Naive B cell (primary cell): Measurements from ENCODE around the gene RARRES2. TPM values are rescaled to one million over a fixed set of nuclear protein-coding genes. Genes with fewer than 3 reads are reported as not detected.

Experiments
- ATAC-seq, 2 donors: fragments of 150-1000 bp; cut with Tn5 transposase; 2 replicates each; pipeline ENCODE4 v1.10.0; 2021; ENCODE audit warnings: low read depth in 2 of 2, mild to moderate bottlenecking in 2 of 2, moderate library complexity in 2 of 2
- DNase-seq: peaks from one replicate; pipeline ENCODE4 v3.0.0; 2022
- H3K27ac Mint-ChIP-seq, 6 donors: one replicate each; pipeline ENCODE4 v1.8.0; 2020 to 2022; ENCODE audit warnings: mild to moderate bottlenecking in 6 of 6, mixed read lengths in 6 of 6, moderate library complexity in 5 of 6, inconsistent platforms in 2 of 6
- H3K27me3 Mint-ChIP-seq, 3 donors: one replicate each; pipeline ENCODE4 v1.8.0; 2021 to 2022; ENCODE audit warnings: mixed read lengths in 3 of 3, mild to moderate bottlenecking in 1 of 3
- H3K36me3 Mint-ChIP-seq, 2 donors: one replicate each; pipeline ENCODE4 v1.8.0; 2020 to 2022; ENCODE audit warnings: mixed read lengths in 2 of 2, inconsistent platforms in 1 of 2, mild to moderate bottlenecking in 1 of 2
- H3K4me1 Mint-ChIP-seq, 3 donors: one replicate each; pipeline ENCODE4 v1.8.0; 2020 to 2022; ENCODE audit warnings: mixed read lengths in 3 of 3, inconsistent platforms in 1 of 3, mild to moderate bottlenecking in 1 of 3, moderate library complexity in 1 of 3
- H3K4me3 Mint-ChIP-seq, 8 donors: one replicate each; pipeline ENCODE4 v1.8.0; 2020 to 2022; ENCODE audit warnings: mild to moderate bottlenecking in 8 of 8, mixed read lengths in 8 of 8, moderate library complexity in 8 of 8, inconsistent platforms in 2 of 8
- H3K9me3 Mint-ChIP-seq, 7 donors: one replicate each; pipeline ENCODE4 v1.8.0; 2020 to 2022; ENCODE audit warnings: mixed read lengths in 7 of 7, mild to moderate bottlenecking in 5 of 7, inconsistent platforms in 2 of 7, moderate library complexity in 1 of 7
- polyA plus RNA-seq, 6 donors: library from polyadenylated mRNA; unstranded; fragments of 300-500 nt; fragmentation: Illumina TruSeq; gene quantifications; one replicate each; pipeline ENCODE4 v1.2.3, GENCODE V29; 2021; ENCODE audit warnings: low read depth in 6 of 6

RARRES2 gene
- polyA plus RNA-seq, 6 donors from 2014 or later = not detected

DNA sequence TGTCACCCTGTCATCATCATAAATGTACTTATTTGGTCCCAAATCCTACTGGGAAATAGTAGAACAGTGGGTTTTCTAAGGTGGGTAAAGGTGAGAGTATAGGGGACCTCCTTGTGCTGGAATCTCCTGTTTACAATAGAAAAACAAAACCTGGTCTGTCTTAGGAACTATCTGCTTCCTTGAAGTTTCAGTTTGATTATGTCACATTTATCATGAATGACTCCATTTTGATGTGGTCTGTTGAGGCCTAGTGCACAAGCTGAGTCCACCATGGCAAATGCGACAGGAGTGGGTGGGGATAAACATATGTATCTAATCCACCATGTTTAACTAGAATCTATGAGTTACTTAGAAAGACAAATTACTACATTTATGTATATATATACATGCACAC is 14.2 kb upstream of the RARRES2 start:
- Mint-ChIP-seq H3K27me3 (no peaks in the 10 kb centered on the region), H3K36me3 (no peaks in the 10 kb centered on the region), H3K27ac (peak overlapping the region in 2 of 6 donors; percentile 9 to 42), H3K4me1 (peaks cover 18 to 25% (median 22%) of the 10 kb centered on the region in 3 donors), H3K4me3 (no peak overlapping the region), H3K9me3 (no peaks in the 10 kb centered on the region)
- DNase-seq (no peak), ATAC-seq (no peak)

DNA sequence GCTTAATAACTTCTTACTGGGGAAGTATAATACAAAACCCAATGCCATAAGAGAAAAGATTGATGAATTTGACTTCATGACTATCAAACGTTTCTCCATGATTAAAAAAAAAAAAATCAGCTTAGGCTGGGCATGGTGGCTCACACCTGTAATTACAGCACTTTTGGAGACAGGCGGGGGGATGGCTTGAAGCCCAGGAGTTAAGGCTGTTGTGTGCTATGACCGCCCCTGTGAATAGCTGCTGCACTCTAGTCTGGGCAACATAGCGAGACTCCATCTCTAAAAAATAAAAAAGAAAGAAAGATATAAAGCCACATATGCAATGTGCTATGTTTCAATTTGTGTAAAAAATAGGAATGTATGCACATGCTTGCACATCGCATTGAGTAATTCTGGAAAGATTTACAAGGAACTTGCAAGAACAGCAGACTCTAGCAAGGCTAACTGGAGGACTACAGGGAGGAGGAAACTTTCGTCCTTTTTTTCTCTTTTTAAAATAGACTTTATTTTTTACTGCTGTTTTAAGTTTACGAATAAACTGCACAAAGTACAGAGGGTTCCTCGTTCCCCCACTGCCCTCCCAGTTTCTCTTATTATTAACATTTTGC is 10.3 kb upstream of the RARRES2 start:
- ATAC-seq (no peak), DNase-seq (no peak)
- Mint-ChIP-seq H3K4me3 (no peak overlapping the region), H3K27me3 (peaks cover 0 to 2% (median 2%) of the 10 kb centered on the region in 3 donors), H3K27ac (no peak overlapping the region), H3K4me1 (peaks cover 0 to 5% (median 4%) of the 10 kb centered on the region in 3 donors), H3K9me3 (no peaks in the 10 kb centered on the region), H3K36me3 (peaks cover 0 to 1% of the 10 kb centered on the region in 2 donors)

DNA sequence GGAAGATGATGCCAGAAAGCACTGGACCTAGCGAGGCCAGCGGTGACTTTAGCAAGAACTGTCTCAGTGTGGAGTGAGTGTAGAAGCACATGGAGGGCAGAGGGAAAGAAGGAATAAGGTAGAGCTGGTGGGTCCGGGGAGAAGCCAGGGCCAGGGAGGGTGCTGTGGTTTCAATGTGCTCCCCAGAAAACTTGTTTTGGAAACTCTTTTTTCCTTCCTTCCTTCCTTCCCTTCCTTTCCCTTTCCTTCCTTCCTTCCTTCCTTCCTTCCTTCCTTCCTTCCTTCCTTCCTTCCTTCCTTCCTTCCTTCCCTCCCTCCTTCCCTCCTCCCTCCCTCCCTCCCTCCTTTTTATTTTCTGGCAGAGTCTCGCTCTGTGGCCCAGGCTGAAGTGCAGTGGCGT is 5.5 kb upstream of the RARRES2 start:
- peak overlapping the region in 1 of 6 donors; percentile 42 for H3K27ac Mint-ChIP-seq
- peaks cover 0 to 20% (median 10%) of the 10 kb centered on the region in 7 donors for H3K9me3 Mint-ChIP-seq
- peaks cover 0 to 4% (median 2%) of the 10 kb centered on the region in 3 donors for H3K4me1 Mint-ChIP-seq
- H3K36me3 Mint-ChIP-seq = peaks cover 0 to 15% of the 10 kb centered on the region in 2 donors
- no peak for DNase-seq
- H3K27me3 Mint-ChIP-seq = peaks cover 14 to 31% (median 30%) of the 10 kb centered on the region in 3 donors
- ATAC-seq = no peak
- H3K4me3 Mint-ChIP-seq = no peak overlapping the region

DNA sequence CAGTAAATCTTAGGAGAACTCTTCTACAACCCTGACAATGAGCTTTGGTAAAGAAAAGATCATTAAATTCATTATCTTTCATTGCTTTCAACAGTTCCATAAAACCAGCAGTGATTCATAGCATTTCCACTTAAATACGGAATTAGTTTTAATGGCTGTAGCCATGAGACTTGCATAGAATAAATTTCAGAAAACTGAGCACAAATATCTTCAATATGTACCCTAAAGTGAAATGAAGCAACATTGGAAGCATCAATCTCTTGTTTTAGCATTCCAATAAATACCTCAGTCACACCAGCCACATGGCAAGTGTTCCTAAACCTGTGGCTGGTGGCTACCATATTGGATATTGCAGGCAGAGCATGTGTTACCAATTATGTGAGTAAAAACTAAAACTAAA is 3.6 kb upstream of the RARRES2 start:
- Mint-ChIP-seq H3K4me3 (no peak overlapping the region), H3K27me3 (peaks cover 17 to 49% (median 49%) of the 10 kb centered on the region in 3 donors)

DNA sequence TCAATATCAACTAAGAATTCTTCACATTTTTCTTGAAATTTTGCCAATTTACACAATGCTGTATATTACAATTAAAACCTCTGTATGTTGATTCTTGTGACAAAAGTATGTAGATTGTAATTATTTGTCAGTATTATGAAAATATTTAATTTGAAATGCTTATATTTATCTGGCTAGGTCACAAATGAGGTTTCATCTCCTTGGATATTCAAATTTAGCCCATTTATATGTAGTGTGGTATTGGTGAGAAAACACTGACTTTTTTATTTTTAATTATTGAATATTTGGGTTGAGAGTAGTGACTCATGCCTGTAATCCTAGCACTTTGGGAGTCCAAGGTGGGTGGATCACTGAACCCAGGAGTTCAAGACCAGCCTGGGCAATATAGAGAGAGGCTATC is 2.9 kb upstream of the RARRES2 start:
- H3K4me3 Mint-ChIP-seq = no peak overlapping the region
- H3K4me1 Mint-ChIP-seq = peaks cover 12 to 21% (median 20%) of the 10 kb centered on the region in 3 donors
- peaks cover 0 to 20% (median 10%) of the 10 kb centered on the region in 7 donors for H3K9me3 Mint-ChIP-seq
- H3K27me3 Mint-ChIP-seq = peaks cover 21 to 56% (median 55%) of the 10 kb centered on the region in 3 donors
- ATAC-seq (no peak), DNase-seq (no peak)
- peaks cover 0 to 15% of the 10 kb centered on the region in 2 donors for H3K36me3 Mint-ChIP-seq
- H3K27ac Mint-ChIP-seq = peak overlapping the region in 1 of 6 donors; percentile 15

More for the DNA sequence above, 3.6 kb upstream of the RARRES2 start:
- H3K9me3 Mint-ChIP-seq = peaks cover 0 to 20% (median 10%) of the 10 kb centered on the region in 7 donors
- ATAC-seq (no peak), DNase-seq (no peak)
- H3K27ac Mint-ChIP-seq = no peak overlapping the region
- H3K36me3 Mint-ChIP-seq = peaks cover 0 to 15% of the 10 kb centered on the region in 2 donors
- peaks cover 6 to 17% (median 14%) of the 10 kb centered on the region in 3 donors for H3K4me1 Mint-ChIP-seq

DNA sequence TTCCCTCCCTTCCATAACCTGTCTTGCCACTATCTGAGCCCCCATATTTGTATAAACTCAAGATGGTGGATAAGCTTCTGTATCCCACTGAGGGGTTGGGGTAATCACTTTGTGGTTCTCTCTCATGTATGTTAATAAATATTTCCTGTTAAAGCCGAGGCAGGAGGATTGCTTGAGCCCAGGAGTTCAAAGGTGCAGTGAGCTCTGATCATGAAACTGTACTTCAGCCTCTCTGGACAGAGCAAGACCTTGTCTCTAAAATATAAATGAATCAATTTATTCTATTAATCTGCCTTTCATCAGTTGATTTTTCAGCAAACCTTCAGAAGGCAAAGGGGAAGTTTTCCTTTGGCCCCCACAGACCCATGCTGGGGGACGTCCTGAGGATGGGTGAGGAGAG is 1.8 kb upstream of the RARRES2 start:
- Mint-ChIP-seq H3K4me3 (no peak overlapping the region), H3K27me3 (peaks cover 24 to 57% (median 55%) of the 10 kb centered on the region in 3 donors), H3K36me3 (peaks cover 0 to 17% of the 10 kb centered on the region in 2 donors), H3K4me1 (peaks cover 13 to 25% (median 23%) of the 10 kb centered on the region in 3 donors), H3K27ac (peak overlapping the region in 2 of 6 donors; percentile 13 to 54), H3K9me3 (peaks cover 0 to 20% (median 10%) of the 10 kb centered on the region in 7 donors)
- ATAC-seq (no peak), DNase-seq (no peak)

DNA sequence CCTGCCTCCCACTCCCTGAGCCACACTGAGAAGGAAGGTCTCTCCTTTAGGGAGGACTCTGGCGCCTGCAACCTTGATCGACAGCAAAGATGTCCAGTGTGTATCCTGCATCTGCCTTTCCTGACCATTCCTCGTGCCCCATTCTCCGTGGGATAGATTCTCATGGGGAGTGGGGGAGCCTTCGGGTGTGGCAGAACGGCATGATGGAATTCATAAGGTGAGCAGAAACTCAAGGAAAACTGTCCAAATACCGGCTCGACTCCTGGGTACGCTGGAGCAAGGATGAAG is 636 bp upstream of the RARRES2 start:
- ATAC-seq (no peak), DNase-seq (no peak)
- Mint-ChIP-seq H3K4me3 (peak overlapping the region in 4 of 8 donors; percentile 44 to 68 (median 51)), H3K36me3 (peaks cover 0 to 26% of the 10 kb centered on the region in 2 donors), H3K27ac (no peak overlapping the region), H3K9me3 (peaks cover 0 to 20% (median 10%) of the 10 kb centered on the region in 7 donors), H3K27me3 (peaks cover 24 to 57% (median 55%) of the 10 kb centered on the region in 3 donors), H3K4me1 (peaks cover 13 to 25% (median 23%) of the 10 kb centered on the region in 3 donors)

DNA sequence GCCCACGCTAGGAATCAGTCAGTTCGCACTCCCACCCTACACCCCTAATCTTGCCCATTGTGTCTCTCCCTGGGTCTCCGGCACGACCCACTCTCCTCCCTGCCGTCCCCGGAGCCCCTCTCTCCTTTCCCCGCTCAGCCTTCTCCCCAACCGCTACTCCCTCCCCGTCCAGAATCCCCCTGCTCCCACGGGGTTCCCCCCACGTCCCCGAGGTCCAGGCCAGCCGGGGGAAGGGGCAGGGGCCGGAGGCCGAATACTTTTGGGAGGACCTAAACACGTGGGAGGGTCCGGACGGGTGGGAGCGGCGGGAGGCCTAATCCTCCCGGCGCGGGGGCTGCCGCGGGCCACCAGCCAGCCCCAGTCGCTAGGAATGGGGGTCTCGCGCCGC is 560 bp downstream of the RARRES2 start:
- H3K4me1 Mint-ChIP-seq = peaks cover 13 to 25% (median 23%) of the 10 kb centered on the region in 3 donors
- peak overlapping the region in 5 of 8 donors; percentile 26 to 68 (median 56) for H3K4me3 Mint-ChIP-seq
- no peak overlapping the region for H3K27ac Mint-ChIP-seq
- DNase-seq (no peak), ATAC-seq (no peak)
- peaks cover 24 to 48% (median 44%) of the 10 kb centered on the region in 3 donors for H3K27me3 Mint-ChIP-seq
- peaks cover 0 to 17% of the 10 kb centered on the region in 2 donors for H3K36me3 Mint-ChIP-seq
- peaks cover 0 to 19% (median 10%) of the 10 kb centered on the region in 7 donors for H3K9me3 Mint-ChIP-seq

DNA sequence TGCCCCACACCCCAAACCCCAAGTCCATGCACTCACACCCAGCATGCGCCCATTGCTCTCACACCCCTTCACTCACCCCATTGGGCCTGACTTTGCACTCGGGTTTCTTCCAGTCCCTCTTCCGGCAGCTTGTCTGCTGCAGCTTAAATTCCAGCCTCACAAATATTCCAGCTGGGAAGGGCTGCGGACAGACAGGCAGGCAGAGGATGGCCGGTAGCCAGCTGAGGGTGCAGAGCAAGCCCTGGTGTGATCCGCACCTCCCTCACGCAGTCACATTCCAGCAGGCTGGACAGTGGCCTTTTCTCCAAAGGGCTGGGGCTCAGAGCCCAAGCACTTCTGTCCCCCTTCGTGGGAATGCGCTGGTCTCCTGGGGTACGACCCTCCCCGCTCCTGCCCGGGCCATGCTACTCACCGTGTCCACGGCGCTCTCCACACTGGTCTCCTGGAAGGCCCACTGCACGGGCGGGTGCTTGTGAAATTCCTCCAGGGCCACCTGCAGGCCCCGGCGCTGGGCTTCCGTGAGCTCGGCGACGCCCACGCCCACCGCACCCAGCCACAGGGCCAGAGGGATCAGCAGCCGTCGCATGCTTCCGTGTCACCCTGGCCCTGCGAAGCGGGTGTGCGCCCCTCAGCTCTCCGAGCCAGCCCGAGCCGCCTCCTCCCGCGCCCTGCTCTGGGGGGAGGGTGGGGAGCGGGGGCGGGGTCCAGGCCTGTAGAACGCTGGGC is 1.2 kb downstream of the RARRES2 start:
- peak overlapping the region in 4 of 8 donors; percentile 37 to 79 (median 59) for H3K4me3 Mint-ChIP-seq
- DNase-seq = no peak
- peaks cover 13 to 25% (median 23%) of the 10 kb centered on the region in 3 donors for H3K4me1 Mint-ChIP-seq
- H3K9me3 Mint-ChIP-seq = peaks cover 0 to 19% (median 10%) of the 10 kb centered on the region in 7 donors
- ATAC-seq = peak; percentile 75 to 79
- H3K27ac Mint-ChIP-seq = no peak overlapping the region
- peaks cover 0 to 17% of the 10 kb centered on the region in 2 donors for H3K36me3 Mint-ChIP-seq
- peaks cover 28 to 47% (median 43%) of the 10 kb centered on the region in 3 donors for H3K27me3 Mint-ChIP-seq

DNA sequence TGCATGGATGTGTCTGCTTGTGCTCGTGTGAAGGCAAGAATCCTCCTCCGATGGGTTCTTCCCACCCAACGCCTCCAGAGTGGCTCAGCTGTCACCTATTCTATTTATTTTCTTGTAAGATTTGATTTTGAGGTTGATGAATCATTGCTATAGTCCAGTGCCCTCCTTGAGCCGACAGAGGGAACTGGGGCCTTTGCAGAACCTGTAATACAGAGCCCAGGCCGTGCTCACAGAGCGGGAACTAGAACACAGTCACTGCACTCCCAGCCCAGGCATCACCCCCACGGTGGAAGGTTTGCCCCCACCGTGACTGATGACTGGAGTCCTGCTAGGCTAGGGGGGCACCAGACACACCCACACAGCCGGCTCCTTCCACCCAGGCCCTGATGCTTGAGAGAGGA is 2.0 kb downstream of the RARRES2 start:
- peak overlapping the region in 3 of 8 donors; percentile 25 to 77 (median 50) for H3K4me3 Mint-ChIP-seq
- ATAC-seq = peak in 1 of 2 donors; percentile 30

DNA sequence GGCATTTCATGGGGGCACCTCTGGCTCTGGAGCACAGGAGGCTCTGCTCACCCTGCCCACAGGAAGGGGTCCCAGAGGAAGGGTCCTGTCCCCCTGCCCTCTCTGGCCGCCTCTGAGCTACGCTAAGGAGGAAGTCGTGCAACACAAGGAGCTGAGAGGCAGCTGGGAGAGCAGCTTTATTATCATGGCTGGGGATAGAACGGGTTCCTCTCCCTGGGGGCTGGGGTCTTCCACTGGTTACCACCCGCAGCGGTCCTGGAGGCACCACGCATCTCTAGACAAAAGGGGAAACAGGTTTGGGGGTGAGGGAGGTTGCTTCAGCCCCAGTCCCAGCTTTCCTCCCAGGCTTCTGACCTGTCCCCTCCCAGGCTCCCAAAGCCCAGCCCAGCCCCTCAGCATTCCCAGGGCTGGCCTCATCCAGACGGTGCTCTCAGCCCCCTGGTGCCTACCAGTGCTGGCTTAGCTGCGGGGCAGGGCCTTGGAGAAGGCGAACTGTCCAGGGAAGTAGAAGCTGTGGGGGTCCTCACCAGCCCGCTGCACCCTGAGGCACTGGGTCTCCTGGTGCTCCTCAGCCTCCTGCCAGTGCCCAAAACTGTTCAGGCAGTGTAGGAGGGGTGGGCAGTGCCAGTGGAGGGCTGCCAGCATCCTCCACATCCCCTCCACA is 3.1 kb downstream of the RARRES2 start:
- DNase-seq (no peak), ATAC-seq (no peak)
- peaks cover 0 to 3% (median 1%) of the 10 kb centered on the region in 7 donors for H3K9me3 Mint-ChIP-seq
- peaks cover 13 to 25% (median 23%) of the 10 kb centered on the region in 3 donors for H3K4me1 Mint-ChIP-seq
- no peak overlapping the region for H3K27ac Mint-ChIP-seq
- peaks cover 0 to 10% of the 10 kb centered on the region in 2 donors for H3K36me3 Mint-ChIP-seq
- H3K4me3 Mint-ChIP-seq = peak overlapping the region in 1 of 8 donors; percentile 12
- peaks cover 25 to 40% (median 37%) of the 10 kb centered on the region in 3 donors for H3K27me3 Mint-ChIP-seq

More for the DNA sequence above, 2.0 kb downstream of the RARRES2 start:
- no peak overlapping the region for H3K27ac Mint-ChIP-seq
- H3K9me3 Mint-ChIP-seq = peaks cover 0 to 12% (median 10%) of the 10 kb centered on the region in 7 donors
- H3K4me1 Mint-ChIP-seq = peaks cover 13 to 25% (median 23%) of the 10 kb centered on the region in 3 donors
- peaks cover 0 to 17% of the 10 kb centered on the region in 2 donors for H3K36me3 Mint-ChIP-seq
- peaks cover 29 to 47% (median 43%) of the 10 kb centered on the region in 3 donors for H3K27me3 Mint-ChIP-seq
- DNase-seq = no peak

DNA sequence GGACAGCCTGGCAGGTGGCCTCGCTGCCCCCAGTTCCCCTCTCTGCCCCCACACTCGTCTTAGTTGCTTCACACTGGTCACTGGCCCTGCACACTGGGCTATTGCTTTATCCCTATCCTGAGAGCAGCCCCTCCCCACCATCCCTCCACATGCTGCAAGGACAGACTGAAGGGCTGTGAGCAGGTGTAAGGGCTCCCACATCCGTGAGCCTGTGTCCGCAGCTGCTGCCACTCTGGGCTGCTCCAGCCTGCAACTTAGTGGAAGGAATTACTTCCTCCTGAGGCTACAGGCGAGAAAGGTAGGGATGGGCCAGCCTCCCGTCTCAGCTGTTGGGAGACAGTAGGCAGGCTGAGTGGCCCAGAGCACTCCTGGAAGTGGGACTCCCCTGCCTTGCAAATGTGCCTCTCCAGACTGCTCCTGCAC is 3.8 kb downstream of the RARRES2 start:
- H3K36me3 Mint-ChIP-seq = peaks cover 0 to 10% of the 10 kb centered on the region in 2 donors
- peaks cover 20 to 34% (median 30%) of the 10 kb centered on the region in 3 donors for H3K27me3 Mint-ChIP-seq
- ATAC-seq (no peak), DNase-seq (no peak)
- no peak overlapping the region for H3K4me3 Mint-ChIP-seq
- H3K9me3 Mint-ChIP-seq = no peaks in the 10 kb centered on the region
- peaks cover 15 to 25% (median 23%) of the 10 kb centered on the region in 3 donors for H3K4me1 Mint-ChIP-seq
- no peak overlapping the region for H3K27ac Mint-ChIP-seq

DNA sequence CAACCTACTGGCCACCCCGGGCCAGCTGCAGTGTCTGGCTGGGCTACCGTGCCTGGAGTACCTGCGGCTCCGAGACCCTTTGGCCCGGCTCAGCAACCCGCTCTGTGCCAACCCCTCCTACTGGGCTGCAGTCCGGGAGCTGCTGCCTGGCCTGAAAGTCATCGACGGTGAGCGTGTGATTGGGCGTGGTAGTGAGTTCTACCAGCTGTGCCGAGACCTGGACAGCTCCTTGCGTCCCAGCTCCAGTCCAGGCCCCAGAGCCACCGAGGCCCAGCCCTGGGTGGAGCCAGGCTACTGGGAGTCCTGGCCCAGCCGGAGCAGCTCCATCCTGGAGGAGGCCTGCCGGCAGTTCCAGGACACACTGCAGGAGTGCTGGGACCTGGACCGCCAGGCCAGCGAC is 4.2 kb downstream of the RARRES2 start:
- no peak for ATAC-seq
- peak overlapping the region in 1 of 6 donors; percentile 37 for H3K27ac Mint-ChIP-seq
- H3K4me1 Mint-ChIP-seq = peaks cover 13 to 25% (median 23%) of the 10 kb centered on the region in 3 donors
- H3K36me3 Mint-ChIP-seq = peaks cover 0 to 10% of the 10 kb centered on the region in 2 donors
- peaks cover 17 to 29% (median 27%) of the 10 kb centered on the region in 3 donors for H3K27me3 Mint-ChIP-seq
- no peak for DNase-seq
- H3K4me3 Mint-ChIP-seq = no peak overlapping the region
- H3K9me3 Mint-ChIP-seq = no peaks in the 10 kb centered on the region
